HUES48 (cell line): ENCODE results near the gene TMEM45B.
"Not testable (repeated sequence)": the region's sequence is repeated elsewhere in the genome, so short reads cannot be mapped to it uniquely, and the experiment has no call there.

ENCODE experiments used
- H3K27ac ChIP-seq: one replicate; pipeline ENCODE4 v1.7.0; 2013; ENCODE audit warnings: low read depth, low read length, inconsistent platforms
- H3K27me3 ChIP-seq: 2 replicates; pipeline ENCODE4 v1.6.1; 2013; ENCODE audit warnings: mild to moderate bottlenecking, low read length; ENCODE audit not compliant: control insufficient read depth, insufficient read depth
- H3K36me3 ChIP-seq: 2 replicates; pipeline ENCODE4 v1.6.1; 2013; ENCODE audit warnings: low read length; ENCODE audit not compliant: control insufficient read depth, insufficient read depth
- H3K4me1 ChIP-seq: 2 replicates; pipeline ENCODE4 v1.6.1; 2013; ENCODE audit warnings: mild to moderate bottlenecking, low read length; ENCODE audit not compliant: control insufficient read depth, insufficient read depth
- H3K4me3 ChIP-seq: 2 replicates; pipeline ENCODE4 v1.5.1; 2013; ENCODE audit warnings: mild to moderate bottlenecking, low read depth, low read length
- H3K9ac ChIP-seq: 2 replicates; pipeline ENCODE4 v1.6.1; 2013; ENCODE audit warnings: mild to moderate bottlenecking, low read depth, low read length, moderate library complexity
- H3K9me3 ChIP-seq: 2 replicates; pipeline ENCODE4 v1.6.1; 2013; ENCODE audit warnings: low read length; ENCODE audit not compliant: control insufficient read depth, insufficient read depth

TMEM45B gene

DNA sequence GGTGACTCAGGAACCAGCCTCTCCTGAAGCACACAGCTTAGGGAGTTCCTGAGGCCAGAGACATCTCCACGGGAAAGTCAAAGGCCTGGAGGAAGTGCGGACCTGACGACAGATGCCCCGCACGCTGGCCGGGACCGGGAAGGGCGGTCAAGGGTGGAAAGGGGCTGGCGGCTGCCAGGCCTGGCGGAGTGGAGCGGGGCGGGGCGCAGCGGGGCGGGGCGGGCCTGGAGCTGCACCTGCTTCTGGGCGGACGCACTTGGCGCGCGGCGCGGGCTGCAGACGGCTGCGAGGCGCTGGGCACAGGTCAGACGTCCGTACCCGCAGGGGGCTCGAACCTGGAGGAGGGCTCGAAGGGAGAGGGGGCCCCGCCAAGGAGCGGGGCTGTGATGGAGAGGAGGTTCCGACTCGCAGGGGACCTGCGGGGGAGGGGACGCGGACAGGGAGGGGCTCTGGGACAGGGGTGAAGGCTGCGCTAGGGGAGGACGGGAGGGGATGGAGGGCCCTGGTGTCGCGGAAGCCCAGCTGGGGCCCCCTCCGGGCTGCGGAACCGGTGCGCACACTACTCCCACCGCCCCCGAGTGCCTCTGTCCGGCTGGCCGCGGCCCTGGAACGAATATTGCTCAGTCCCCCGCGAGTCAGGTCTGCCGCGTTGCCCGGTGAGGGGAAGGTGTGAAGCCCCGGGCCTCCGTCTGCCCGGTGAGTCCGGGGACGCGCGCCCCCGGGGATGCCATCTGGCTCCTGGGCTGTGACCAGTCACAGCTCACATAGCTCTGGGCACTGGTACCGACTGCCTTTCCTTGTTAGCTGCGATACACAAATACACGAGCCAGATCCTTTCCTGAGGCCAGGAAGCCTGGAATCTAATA is at the start of gene TMEM45B:
Gene TMEM45B, plus strand, starts transcription at position 253 of the 866 bp plus-strand sequence. CDS start 36,635 bp downstream, outside the sequence.
- Histone ChIP-seq H3K4me3 (peak within 1 kb of the TSS; percentile 57), H3K9me3 (0 out of 2 replicates have a peak, but pooled peaks cover 3% of the 10 kb centered on the region), H3K36me3 (no peaks in the 10 kb centered on the region), H3K27me3 (peaks cover 47% of the 10 kb centered on the region), H3K9ac (no peak within 1 kb of the TSS), H3K27ac (no peak within 1 kb of the TSS), H3K4me1 (no peaks in the 10 kb centered on the region)

DNA sequence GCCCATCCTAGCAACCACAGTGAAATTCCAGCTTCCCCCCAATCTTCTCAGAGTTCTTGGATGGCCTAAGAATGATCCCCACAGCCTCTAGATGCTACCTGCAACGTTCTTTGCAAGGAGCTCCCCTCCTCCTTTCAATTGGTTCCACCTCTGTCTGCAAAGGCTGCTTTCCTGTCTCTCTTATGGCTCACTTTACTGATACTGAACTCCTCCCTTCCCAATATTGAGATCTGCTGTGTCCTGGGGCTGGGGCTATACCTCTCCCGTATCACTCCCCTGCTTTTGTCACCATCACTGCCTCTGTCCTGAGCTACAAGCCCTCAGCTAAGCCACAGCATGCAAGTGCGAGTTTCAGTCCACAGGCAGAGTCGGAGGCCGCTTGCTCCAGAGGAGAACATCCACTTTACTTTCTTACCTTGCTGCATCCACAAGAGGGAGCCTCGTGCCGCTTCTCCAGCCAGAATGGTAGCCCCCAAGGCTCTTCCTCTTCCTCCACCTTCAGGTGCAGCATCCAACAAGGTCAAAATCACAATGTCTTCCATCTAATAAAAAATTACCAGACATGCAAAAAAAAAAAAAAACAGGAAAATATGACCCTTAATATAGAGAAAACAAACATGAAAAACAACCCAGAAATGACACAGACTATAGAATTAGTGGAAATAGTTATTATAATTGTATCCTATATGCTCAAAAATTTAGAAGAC is 48.6 kb upstream of the TMEM45B start:
- H3K36me3 ChIP-seq, result no peaks in the 10 kb centered on the region
- no peak overlapping the region for H3K9ac ChIP-seq
- no peaks in the 10 kb centered on the region for H3K27me3 ChIP-seq
- no peak overlapping the region for H3K4me3 ChIP-seq
- no peak overlapping the region for H3K27ac ChIP-seq
- no peaks in the 10 kb centered on the region for H3K4me1 ChIP-seq
- H3K9me3 ChIP-seq, result no peaks in the 10 kb centered on the region

DNA sequence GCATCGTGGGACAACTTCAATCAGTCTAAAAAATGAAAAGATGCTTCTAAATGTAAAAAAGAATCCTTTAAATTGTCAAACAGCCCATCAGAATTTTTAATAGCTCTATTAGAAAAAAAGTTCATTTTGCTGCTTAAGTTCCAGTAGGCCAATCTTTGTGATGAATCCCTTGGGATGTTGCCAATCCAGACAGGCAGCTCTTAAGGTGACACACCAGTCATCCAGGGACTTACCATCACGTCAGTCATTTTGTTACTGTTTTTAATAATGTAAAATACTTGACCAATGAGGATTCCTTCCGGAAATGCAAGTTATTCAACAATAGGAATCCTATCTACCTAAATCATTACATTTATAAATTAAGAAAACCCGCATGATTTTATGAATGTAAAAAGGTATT is 47.8 kb upstream of the TMEM45B start:
- Histone ChIP-seq H3K4me3 (no peak overlapping the region), H3K27ac (no peak overlapping the region), H3K27me3 (no peaks in the 10 kb centered on the region)

DNA sequence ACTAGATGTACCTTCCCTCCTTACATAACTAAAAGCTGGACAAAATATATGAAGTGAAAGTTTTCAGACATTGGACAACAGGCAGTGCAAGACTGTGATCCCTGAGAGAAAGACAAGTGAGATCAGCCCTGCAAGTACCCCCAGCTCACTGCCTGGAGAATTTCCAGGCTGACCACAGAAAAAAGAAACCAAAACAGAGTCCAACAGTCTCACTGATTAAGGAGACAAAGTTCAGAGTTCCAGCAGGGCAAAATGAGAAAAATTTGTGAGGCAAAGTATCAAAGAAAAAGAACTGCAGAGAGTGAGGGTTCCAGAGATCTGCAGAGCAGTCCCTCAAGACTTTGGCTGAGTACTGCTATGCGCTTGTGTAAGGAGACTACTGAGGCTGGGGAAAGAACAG is 47.3 kb upstream of the TMEM45B start:
- H3K9me3 ChIP-seq, result no peaks in the 10 kb centered on the region
- H3K27me3 ChIP-seq, result no peaks in the 10 kb centered on the region
- no peaks in the 10 kb centered on the region for H3K4me1 ChIP-seq
- no peaks in the 10 kb centered on the region for H3K36me3 ChIP-seq
- no peak overlapping the region for H3K27ac ChIP-seq
- H3K9ac ChIP-seq, result no peak overlapping the region
- H3K4me3 ChIP-seq, result no peak overlapping the region

More for the DNA sequence above, 47.8 kb upstream of the TMEM45B start:
- Histone ChIP-seq H3K36me3 (no peaks in the 10 kb centered on the region), H3K9me3 (no peaks in the 10 kb centered on the region), H3K9ac (no peak overlapping the region), H3K4me1 (no peaks in the 10 kb centered on the region)

DNA sequence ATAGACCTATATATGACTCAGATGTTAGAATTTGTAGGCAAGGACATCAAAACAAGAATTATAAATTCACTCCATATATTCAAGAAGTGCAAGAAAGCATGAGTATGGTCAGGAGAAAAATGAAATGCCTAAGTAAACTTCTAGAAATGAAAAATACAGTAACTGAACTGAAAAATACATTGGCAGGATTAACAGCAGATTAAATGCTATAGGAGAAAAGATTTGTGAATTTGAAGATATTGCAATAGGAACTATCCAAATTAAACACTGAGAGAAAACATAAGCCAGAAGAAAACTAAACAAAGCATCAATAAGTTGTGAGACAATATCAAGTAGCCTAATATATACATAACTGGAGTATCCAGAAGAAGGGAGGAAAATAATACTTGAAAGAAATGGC is 46.6 kb upstream of the TMEM45B start:
- Histone ChIP-seq H3K4me1 (no peaks in the 10 kb centered on the region), H3K27me3 (no peaks in the 10 kb centered on the region), H3K9ac (no peak overlapping the region), H3K36me3 (no peaks in the 10 kb centered on the region), H3K9me3 (no peaks in the 10 kb centered on the region), H3K27ac (no peak overlapping the region), H3K4me3 (no peak overlapping the region)

DNA sequence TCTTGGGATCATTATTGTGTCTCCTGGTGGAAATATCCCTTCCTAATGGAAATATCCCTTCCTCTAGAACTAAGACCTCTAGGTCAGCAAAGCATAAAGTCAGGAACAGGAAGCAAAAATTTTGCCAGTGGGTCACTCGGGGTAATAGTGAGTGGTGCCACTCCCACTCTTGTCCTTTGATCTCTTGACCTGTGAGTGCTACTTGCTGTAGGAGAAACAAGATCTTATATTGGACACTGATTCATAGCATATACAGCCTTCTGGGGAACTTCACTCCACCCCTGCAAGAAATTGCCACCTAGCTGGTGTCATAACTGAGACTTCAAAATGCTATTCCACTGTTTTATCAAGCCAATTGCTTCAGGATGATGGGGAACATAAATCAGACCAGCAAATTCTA is 44.7 kb upstream of the TMEM45B start:
- Histone ChIP-seq H3K36me3 (no peaks in the 10 kb centered on the region), H3K27ac (no peak overlapping the region), H3K4me3 (no peak overlapping the region), H3K4me1 (no peaks in the 10 kb centered on the region), H3K9ac (no peak overlapping the region), H3K27me3 (no peaks in the 10 kb centered on the region), H3K9me3 (no peaks in the 10 kb centered on the region)

DNA sequence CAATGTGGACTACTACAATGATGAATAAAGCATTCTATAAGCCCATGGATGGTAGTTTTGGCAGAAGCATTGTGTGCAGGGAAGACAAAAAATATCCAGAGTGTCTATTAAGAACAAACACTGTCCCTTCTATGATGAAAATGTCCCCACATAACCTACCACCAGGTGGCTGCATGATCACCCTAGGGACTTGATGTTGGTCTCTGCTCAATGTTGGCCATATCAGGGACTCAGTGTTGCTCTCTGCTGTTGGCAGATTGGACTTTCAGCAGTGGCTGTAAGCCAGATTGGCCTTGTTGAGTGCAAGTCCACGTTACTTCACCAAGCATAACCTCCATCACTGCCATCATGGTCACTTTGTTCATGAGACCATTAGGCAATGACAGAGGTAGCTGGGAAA is 44.2 kb upstream of the TMEM45B start:
- not testable (repeated sequence) for H3K36me3 ChIP-seq, H3K4me3 ChIP-seq, H3K9me3 ChIP-seq, H3K27ac ChIP-seq, H3K4me1 ChIP-seq, H3K9ac ChIP-seq, H3K27me3 ChIP-seq

DNA sequence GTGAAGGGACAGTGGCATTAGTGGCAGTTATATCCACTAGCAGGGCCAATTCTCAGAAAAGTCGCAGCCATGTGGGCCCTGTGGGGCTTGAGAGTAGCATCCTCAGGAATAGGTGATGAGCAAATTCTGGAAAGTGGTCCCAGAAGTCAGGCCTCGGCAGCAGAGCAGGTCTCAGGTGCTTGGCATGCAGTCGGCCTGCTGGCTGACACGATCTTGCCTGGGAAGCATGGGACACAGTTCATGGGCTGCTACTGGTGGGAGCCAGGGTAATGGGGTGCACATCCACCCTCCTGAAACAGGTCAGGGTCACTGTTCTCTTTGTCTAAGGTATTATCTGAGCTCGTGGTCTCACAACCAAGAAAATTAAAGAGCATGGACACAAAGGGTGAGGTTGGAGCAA is 36.8 kb upstream of the TMEM45B start:
- H3K27ac ChIP-seq, result no peak overlapping the region
- no peaks in the 10 kb centered on the region for H3K36me3 ChIP-seq
- H3K9me3 ChIP-seq, result no peaks in the 10 kb centered on the region
- H3K9ac ChIP-seq, result no peak overlapping the region
- H3K27me3 ChIP-seq, result no peaks in the 10 kb centered on the region
- H3K4me3 ChIP-seq, result no peak overlapping the region
- no peaks in the 10 kb centered on the region for H3K4me1 ChIP-seq

DNA sequence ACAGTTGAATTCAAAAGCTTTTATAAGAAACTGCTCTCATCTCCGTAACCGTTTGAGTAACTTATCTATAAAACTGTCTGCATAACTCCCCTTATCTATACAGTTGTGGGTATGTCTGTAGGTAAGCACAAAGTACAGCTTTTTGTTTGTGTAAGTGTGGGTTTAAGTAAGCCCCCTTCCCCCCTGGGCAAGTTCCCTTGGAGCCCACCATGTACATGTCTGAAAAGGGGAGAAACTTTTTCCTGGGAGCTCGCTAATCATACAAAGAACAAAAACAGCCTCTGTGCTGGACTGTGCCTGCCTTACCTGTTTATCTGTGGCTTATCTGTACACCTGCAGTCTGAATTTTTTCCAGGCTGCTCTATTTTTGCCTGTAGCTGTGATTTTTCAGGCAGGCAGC is 36.3 kb upstream of the TMEM45B start:
- Histone ChIP-seq H3K27ac (no peak overlapping the region), H3K9ac (no peak overlapping the region), H3K4me3 (no peak overlapping the region), H3K27me3 (no peaks in the 10 kb centered on the region), H3K36me3 (no peaks in the 10 kb centered on the region), H3K9me3 (no peaks in the 10 kb centered on the region), H3K4me1 (no peaks in the 10 kb centered on the region)

DNA sequence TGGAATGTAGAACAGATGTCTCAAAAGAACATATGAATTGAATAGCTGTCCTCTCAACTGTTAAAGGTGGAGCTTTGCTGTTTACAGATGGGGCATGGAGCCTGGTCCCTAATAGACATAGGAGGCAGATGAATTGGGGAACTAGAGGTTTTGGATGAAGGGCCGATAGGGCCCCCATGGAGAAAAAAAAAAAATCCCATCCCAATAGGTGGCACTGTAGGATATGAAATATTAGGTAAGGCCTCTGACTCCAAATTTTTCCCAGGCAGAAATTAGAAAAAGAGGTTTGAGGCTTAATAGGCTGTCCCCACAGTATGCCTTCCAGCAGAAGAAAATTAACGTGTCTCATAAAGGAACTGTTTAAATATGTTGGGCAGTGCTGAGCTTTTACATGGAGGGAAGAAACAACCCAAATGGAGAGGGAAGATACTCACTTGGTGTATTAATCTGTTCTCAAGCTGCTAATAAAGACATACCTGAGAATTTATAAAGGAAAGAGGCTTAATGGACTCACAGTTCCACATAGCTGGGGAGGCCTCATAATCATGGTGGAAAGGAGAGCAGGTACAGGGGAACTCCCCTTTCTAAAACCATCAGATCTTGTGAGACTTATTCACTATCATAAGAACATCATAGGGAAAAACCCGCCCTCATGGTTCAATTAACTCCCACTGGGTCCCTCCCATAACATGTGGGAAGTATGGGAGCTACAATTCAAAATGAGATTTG is 30.1 kb upstream of the TMEM45B start:
- Histone ChIP-seq H3K9me3 (no peaks in the 10 kb centered on the region), H3K4me3 (no peak overlapping the region), H3K36me3 (no peaks in the 10 kb centered on the region), H3K27ac (no peak overlapping the region), H3K4me1 (no peaks in the 10 kb centered on the region), H3K27me3 (no peaks in the 10 kb centered on the region), H3K9ac (no peak overlapping the region)

DNA sequence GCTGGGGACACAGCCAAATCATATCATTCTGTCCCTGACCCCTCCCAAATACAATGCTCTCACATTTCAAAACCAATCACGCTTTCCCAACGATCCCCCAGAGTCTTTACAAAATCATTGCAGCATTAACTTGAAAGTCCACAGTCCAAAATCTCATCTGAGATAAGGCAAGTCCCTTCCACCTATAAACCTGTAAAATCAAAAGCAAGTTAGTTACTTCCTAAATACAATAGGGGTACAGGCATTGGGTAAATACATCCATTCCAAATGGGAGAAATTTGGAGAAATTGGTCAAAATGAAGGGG is 29.6 kb upstream of the TMEM45B start:
- not testable (repeated sequence) for H3K4me1 ChIP-seq, H3K4me3 ChIP-seq, H3K36me3 ChIP-seq, H3K9me3 ChIP-seq, H3K9ac ChIP-seq, H3K27ac ChIP-seq, H3K27me3 ChIP-seq
